Vagina (tissue), 2 donors: ENCODE measurements around the gene KIAA2012.

Experiments
- POLR2A ChIP-seq, 2 donors: fragments of 450-650 bp; IDR thresholded peaks; one replicate each; pipeline ENCODE4 v1.6.1; 2017; ENCODE audit warnings: antibody characterized with exemption in 2 of 2, mild to moderate bottlenecking in 2 of 2, moderate library complexity in 2 of 2
- POLR2AphosphoS5 ChIP-seq, 2 donors: sonication (generic); formaldehyde crosslinking; IDR thresholded peaks; one replicate each; pipeline ENCODE4 v1.9.0; 2017; ENCODE audit warnings: antibody characterized with exemption in 2 of 2, mild to moderate bottlenecking in 2 of 2, low read depth in 1 of 2; ENCODE audit not compliant: insufficient read depth in 1 of 2
- TF ChIP-seq, protein P1 (sequence below), 3 experiments: fragments of 450-650 bp in 2 of 3; fragments of 200-600 bp in 1 of 3; sonication (generic) in 1 of 3; IDR thresholded peaks; one replicate each; pipeline ENCODE4 v1.5.1; 2017 to 2019; ENCODE audit warnings: antibody characterized with exemption in 3 of 3, mild to moderate bottlenecking in 2 of 3, moderate library complexity in 2 of 3

DNA sequence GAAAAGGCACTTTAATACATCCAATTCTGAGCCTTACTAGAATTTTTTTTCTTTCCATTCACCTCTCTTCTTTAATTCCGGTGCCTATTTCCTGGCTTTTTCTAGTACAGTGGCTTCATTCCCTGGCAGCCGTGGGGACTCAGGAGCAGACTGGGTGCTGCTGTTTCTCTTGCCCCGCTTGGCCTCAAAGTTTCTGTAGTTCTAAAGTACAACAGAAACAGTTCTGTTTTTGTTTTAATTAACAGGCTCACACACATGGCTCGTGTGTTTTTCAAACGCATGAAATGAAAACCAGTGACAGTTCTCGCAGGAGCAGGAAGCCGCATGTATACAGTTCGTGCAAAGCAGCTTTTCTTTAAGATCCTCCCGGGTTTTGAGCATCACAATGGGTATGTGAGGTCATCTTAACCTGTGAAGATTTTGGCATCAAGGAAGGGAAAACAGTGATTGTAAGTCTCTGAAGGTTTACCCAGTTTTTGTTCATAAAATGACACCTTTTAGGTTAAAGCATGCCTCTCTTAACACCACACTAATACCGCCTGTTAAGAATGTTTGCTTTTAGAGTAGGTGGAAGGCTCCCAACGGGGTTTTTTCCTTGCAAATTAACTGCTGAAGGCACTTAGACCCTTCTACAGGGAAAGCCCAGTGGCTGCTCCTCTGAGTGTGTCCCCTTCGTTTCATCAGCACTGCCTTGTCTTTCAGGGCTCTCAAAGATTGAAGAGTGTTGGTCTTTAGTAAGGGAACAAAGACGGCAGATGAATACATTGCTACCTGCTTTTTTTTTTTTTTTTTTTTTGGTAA, 33.6 kb upstream of the KIAA2012 start:
- TF ChIP-seq, protein P1, sequence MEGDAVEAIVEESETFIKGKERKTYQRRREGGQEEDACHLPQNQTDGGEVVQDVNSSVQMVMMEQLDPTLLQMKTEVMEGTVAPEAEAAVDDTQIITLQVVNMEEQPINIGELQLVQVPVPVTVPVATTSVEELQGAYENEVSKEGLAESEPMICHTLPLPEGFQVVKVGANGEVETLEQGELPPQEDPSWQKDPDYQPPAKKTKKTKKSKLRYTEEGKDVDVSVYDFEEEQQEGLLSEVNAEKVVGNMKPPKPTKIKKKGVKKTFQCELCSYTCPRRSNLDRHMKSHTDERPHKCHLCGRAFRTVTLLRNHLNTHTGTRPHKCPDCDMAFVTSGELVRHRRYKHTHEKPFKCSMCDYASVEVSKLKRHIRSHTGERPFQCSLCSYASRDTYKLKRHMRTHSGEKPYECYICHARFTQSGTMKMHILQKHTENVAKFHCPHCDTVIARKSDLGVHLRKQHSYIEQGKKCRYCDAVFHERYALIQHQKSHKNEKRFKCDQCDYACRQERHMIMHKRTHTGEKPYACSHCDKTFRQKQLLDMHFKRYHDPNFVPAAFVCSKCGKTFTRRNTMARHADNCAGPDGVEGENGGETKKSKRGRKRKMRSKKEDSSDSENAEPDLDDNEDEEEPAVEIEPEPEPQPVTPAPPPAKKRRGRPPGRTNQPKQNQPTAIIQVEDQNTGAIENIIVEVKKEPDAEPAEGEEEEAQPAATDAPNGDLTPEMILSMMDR (IDR thresholded peaks at IDR 0.05), result no peak
- TF ChIP-seq POLR2A (IDR thresholded peaks at IDR 0.05) (no peak), POLR2AphosphoS5 (IDR thresholded peaks at IDR 0.05; ENCODE audit: insufficient read depth in 1 of 2, low read depth in 1 of 2) (no peak)
